SK-N-SH (cell line): Measurements from ENCODE around the gene NBEAL1.

Source experiments
- CTCF ChIP-seq: fragments of 200-600 bp; sonication (generic); IDR thresholded peaks from 2 replicates; pipeline ENCODE4 v1.6.1; 2017; ENCODE audit warnings: antibody characterized with exemption, mild to moderate bottlenecking, moderate library complexity
- EP300 ChIP-seq, 2 experiments: IDR thresholded peaks; 2 replicates each; pipeline versions ENCODE4 v1.4.0 to v1.6.1; 2012; ENCODE audit warnings: borderline replicate concordance in 1 of 2, low read depth in 1 of 2, low read length in 1 of 2
- EZH2phosphoT487 ChIP-seq: fragments of 200-600 bp; sonication (generic); IDR thresholded peaks from 2 replicates; pipeline ENCODE4 v1.6.1; 2017; ENCODE audit warnings: low read depth, mixed run types, mild to moderate bottlenecking, antibody characterized with exemption, moderate library complexity, borderline replicate concordance
- GABPA ChIP-seq: IDR thresholded peaks from 2 replicates; pipeline ENCODE4 v1.4.0; 2012; ENCODE audit warnings: low read depth, mild to moderate bottlenecking
- JUND ChIP-seq: IDR thresholded peaks from 2 replicates; pipeline ENCODE4 v1.4.0; 2012
- MEF2A ChIP-seq: IDR thresholded peaks from 2 replicates; pipeline ENCODE4 v1.4.0; 2012; ENCODE audit warnings: low read depth, borderline replicate concordance
- MXI1 ChIP-seq: IDR thresholded peaks from 2 replicates; pipeline ENCODE4 v1.6.1; 2012; ENCODE audit warnings: mild to moderate bottlenecking, low read depth, low read length, improper control_type of control experiment
- POLR2AphosphoS5 ChIP-seq: IDR thresholded peaks from 2 replicates; pipeline ENCODE4 v1.6.1; 2012; ENCODE audit warnings: low read depth, low read length
- RAD21 ChIP-seq: IDR thresholded peaks from 2 replicates; pipeline ENCODE4 v1.6.1; 2012; ENCODE audit warnings: mild to moderate bottlenecking, low read length
- RCOR1 ChIP-seq: fragments of 150-350 bp; IDR thresholded peaks from 2 replicates; pipeline ENCODE4 v1.6.1; 2017; ENCODE audit warnings: antibody characterized with exemption, low read length
- YY1 ChIP-seq: IDR thresholded peaks from 2 replicates; pipeline ENCODE4 v1.4.0; 2012; ENCODE audit warnings: low read depth, mild to moderate bottlenecking
- ZBTB33 ChIP-seq: IDR thresholded peaks from 2 replicates; pipeline ENCODE4 v1.4.0; 2012; ENCODE audit warnings: low read depth, borderline replicate concordance
- TF ChIP-seq, protein P1 (sequence below): fragments of 150-350 bp; IDR thresholded peaks from 2 replicates; pipeline ENCODE4 v1.6.1; 2017; ENCODE audit warnings: antibody characterized with exemption, low read length, low read depth, borderline replicate concordance
- TF ChIP-seq, protein P2 (sequence below): IDR thresholded peaks from 2 replicates; pipeline ENCODE4; 2012

GRCh38 chr2:203072371-203072770, 57.7 kb downstream of the NBEAL1 start:
- TF ChIP-seq JUND: no peak
- TF ChIP-seq EZH2phosphoT487: no peak
- TF ChIP-seq CTCF: no peak
- TF ChIP-seq EP300 (IDR thresholded peaks at IDR 0.05; ENCODE audit: borderline replicate concordance in 1 of 2, low read depth in 1 of 2, low read length in 1 of 2): no peak
- no peak for TF ChIP-seq MXI1
- TF ChIP-seq GABPA: no peak
- TF ChIP-seq, protein P1, sequence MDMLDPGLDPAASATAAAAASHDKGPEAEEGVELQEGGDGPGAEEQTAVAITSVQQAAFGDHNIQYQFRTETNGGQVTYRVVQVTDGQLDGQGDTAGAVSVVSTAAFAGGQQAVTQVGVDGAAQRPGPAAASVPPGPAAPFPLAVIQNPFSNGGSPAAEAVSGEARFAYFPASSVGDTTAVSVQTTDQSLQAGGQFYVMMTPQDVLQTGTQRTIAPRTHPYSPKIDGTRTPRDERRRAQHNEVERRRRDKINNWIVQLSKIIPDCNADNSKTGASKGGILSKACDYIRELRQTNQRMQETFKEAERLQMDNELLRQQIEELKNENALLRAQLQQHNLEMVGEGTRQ: no peak
- no peak for TF ChIP-seq POLR2AphosphoS5
- no peak for TF ChIP-seq YY1
- TF ChIP-seq, protein P2, sequence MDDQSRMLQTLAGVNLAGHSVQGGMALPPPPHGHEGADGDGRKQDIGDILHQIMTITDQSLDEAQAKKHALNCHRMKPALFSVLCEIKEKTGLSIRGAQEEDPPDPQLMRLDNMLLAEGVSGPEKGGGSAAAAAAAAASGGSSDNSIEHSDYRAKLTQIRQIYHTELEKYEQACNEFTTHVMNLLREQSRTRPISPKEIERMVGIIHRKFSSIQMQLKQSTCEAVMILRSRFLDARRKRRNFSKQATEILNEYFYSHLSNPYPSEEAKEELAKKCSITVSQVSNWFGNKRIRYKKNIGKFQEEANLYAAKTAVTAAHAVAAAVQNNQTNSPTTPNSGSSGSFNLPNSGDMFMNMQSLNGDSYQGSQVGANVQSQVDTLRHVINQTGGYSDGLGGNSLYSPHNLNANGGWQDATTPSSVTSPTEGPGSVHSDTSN: no peak
- TF ChIP-seq MEF2A: no peak
- no peak for TF ChIP-seq RCOR1
- no peak for TF ChIP-seq ZBTB33
- TF ChIP-seq RAD21: no peak
